ENCODE measurements around the gene PLEKHG4B. TPM values are rescaled to one million over a fixed set of nuclear protein-coding genes. Genes with fewer than 3 reads are reported as not detected.
A peak's percentile ranks its signal among the peaks of the same experiment; 100 is the strongest.
"Not testable (repeated sequence)": the region's sequence is repeated elsewhere in the genome, so short reads cannot be mapped to it uniquely, and the experiment has no call there.

Gene PLEKHG4B
- total and polyA plus RNA-seq, 4 experiments from 2014 or later: not detected

DNA sequence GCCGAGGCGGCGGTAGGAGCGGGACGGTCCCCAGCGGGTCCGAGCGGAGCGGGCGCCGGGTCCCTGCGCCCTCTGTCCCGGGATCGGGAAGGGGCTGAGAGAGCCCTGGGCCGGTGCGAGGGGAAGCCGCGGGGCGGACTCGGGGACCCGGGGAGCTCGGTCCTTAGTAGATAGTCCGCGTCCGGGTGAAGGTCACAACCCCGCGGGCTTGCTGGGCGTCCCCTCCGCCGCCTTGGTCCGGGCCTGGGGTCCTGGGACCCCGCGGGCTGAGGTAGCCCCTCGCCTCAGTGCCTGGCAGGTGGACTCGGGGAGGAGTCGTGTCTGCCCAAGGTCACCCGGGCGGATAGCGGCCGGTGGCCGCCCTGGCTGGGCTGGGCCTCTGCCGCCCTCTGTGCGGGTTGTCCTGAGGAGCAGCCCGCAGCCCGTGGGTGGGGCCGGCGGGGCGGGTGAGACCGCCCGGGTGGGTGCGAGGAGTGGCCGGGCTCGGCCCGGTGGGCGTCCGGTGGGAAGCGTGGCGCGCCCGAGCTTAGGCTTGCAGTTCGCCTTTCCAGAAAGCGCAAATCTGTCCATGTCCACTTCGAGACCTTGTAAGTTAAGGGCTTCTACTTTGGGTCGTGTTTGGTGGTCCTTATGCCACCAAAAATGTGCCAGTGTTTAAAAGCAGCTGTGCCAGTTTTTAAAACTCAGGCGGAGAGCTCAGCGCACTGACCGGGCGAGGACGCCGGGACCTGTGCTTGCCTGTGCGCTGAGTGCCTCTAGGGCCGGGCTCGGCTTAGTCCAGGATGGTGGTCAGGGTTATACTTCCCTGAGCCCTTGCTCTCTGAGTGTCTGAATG is 126.7 kb downstream of the PLEKHG4B start:
- Histone ChIP-seq H3K9me3 (ENCODE audit: control insufficient read depth in 1 of 2, low read length in 2 of 2) (no peaks in the 10 kb centered on the region), H3K27me3 (ENCODE audit: insufficient read depth, low read length) (no peaks in the 10 kb centered on the region), H3K4me1 (ENCODE audit: insufficient read depth, low read length) (peaks cover 57% of the 10 kb centered on the region), H3K4me3 (ENCODE audit: low read length in 2 of 2) (peak overlapping the region; percentile 73 to 77), H3K36me3 (ENCODE audit: insufficient read depth, low read length) (peaks cover 7% of the 10 kb centered on the region), H3K27ac (ENCODE audit: low read depth, low read length) (peak overlapping the region; percentile 88)
- Mint-ChIP-seq H3K36me3 (peaks cover 15 to 36% of the 10 kb centered on the region in 2 donors), H3K4me1 (peaks cover 38 to 79% (median 54%) of the 10 kb centered on the region in 4 donors), H3K27me3 (no peaks in the 10 kb centered on the region), H3K27ac (peak overlapping the region; percentile 90 to 98 (median 97)), H3K9me3 (no peaks in the 10 kb centered on the region), H3K4me3 (peak overlapping the region; percentile 93 to 98 (median 95))
- peak in 3 of 5 donors; percentile 9 to 25 (median 14) for DNase-seq
- CTCF ChIA-PET (ENCODE audit: partially characterized antibody): interaction anchor here (1.0 to 1.5 kb wide), 5 partner anchors 14 to 227 kb away, joined by 3 to 7 read pairs (median 3); no protein-coding TSS in a partner anchor
- POLR2A ChIA-PET (ENCODE audit: partially characterized antibody): interaction anchor here (0.7 to 3.5 kb wide), 15 partner anchors 13 to 255 kb away, joined by 3 to 42 read pairs (median 3); partner anchors contain the start of genes EXOC3, LRRC14B and PDCD6
- intact Hi-C loops (cut with micrococcal nuclease): loop anchor here (1.0 to 10.0 kb wide), 3 partner anchors 34 to 226 kb away; partner anchors contain the start of genes EXOC3 and PDCD6

GRCh38 chr5:219460-219863 is 127.5 kb downstream of the PLEKHG4B start:
- ChIA-PET POLR2A (ENCODE audit: partially characterized antibody) (interaction anchor here (0.8 to 3.5 kb wide), 7 partner anchors 9 to 254 kb away, joined by 3 to 42 read pairs (median 4); partner anchors contain the start of genes EXOC3 and PDCD6), CTCF (ENCODE audit: partially characterized antibody) (interaction anchor here (1.1 to 1.3 kb wide), 2 partner anchors 13 to 31 kb away, joined by 3 to 6 read pairs; no protein-coding TSS in a partner anchor)
- Histone ChIP-seq H3K36me3 (ENCODE audit: insufficient read depth, low read length) (peaks cover 4% of the 10 kb centered on the region), H3K4me3 (ENCODE audit: low read length in 2 of 2) (peak overlapping the region; percentile 73 to 77), H3K9me3 (ENCODE audit: control insufficient read depth in 1 of 2, low read length in 2 of 2) (no peaks in the 10 kb centered on the region), H3K27me3 (ENCODE audit: insufficient read depth, low read length) (no peaks in the 10 kb centered on the region), H3K4me1 (ENCODE audit: insufficient read depth, low read length) (peaks cover 52% of the 10 kb centered on the region), H3K27ac (ENCODE audit: low read depth, low read length) (peak overlapping the region; percentile 88)
- Mint-ChIP-seq H3K9me3 (no peaks in the 10 kb centered on the region), H3K27ac (peak overlapping the region; percentile 90 to 98 (median 97)), H3K4me1 (peaks cover 34 to 72% (median 48%) of the 10 kb centered on the region in 4 donors), H3K4me3 (peak overlapping the region; percentile 92 to 98 (median 95)), H3K27me3 (no peaks in the 10 kb centered on the region), H3K36me3 (peaks cover 7 to 40% of the 10 kb centered on the region in 2 donors)
- DNase-seq: peak; percentile 27 to 56 (median 33)
- intact Hi-C loops (cut with micrococcal nuclease): loop anchor here (5.0 to 10.0 kb wide), 2 partner anchors 33 to 225 kb away; partner anchors contain the start of gene EXOC3

DNA sequence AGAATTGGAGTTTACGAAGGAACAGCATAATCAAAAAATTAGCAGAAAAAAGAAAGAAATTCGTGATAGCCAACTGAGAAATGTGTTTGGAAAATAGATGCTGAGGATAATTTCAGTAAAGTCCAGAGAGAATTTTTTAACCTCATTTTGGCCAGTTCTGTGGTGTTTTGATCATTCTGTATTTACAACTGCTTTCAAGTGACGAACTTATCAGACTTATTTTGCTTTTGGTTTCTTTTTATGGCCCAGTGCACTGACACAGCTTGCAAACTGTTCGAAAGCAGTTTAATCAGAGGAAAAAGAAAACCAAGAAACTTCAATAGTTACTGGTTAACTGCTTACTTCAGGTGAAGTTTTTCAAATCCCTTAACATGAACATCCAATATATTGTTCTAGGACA is 128.0 kb downstream of the PLEKHG4B start:
- Histone ChIP-seq H3K4me3 (ENCODE audit: low read length in 2 of 2) (peak overlapping the region; percentile 73 to 77), H3K4me1 (ENCODE audit: insufficient read depth, low read length) (peaks cover 50% of the 10 kb centered on the region), H3K9me3 (ENCODE audit: control insufficient read depth in 1 of 2, low read length in 2 of 2) (no peaks in the 10 kb centered on the region), H3K27me3 (ENCODE audit: insufficient read depth, low read length) (no peaks in the 10 kb centered on the region), H3K36me3 (ENCODE audit: insufficient read depth, low read length) (peaks cover 9% of the 10 kb centered on the region), H3K27ac (ENCODE audit: low read depth, low read length) (peak overlapping the region; percentile 88)
- H3K27ac Mint-ChIP-seq: peak overlapping the region; percentile 90 to 98 (median 97)
- H3K27me3 Mint-ChIP-seq: no peaks in the 10 kb centered on the region
- peaks cover 12 to 45% of the 10 kb centered on the region in 2 donors for H3K36me3 Mint-ChIP-seq
- ChIA-PET POLR2A (ENCODE audit: partially characterized antibody) (interaction anchor here (0.8 to 3.5 kb wide), 4 partner anchors 10 to 223 kb away, joined by 3 to 42 read pairs (median 11); partner anchors contain the start of genes EXOC3 and PDCD6), CTCF (ENCODE audit: partially characterized antibody) (interaction anchor here (1.3 kb wide), 1 partner anchor 31 kb away, joined by 6 read pairs; no protein-coding TSS in a partner anchor)
- H3K9me3 Mint-ChIP-seq: no peaks in the 10 kb centered on the region
- intact Hi-C loops (cut with micrococcal nuclease): loop anchor here (1.0 to 10.0 kb wide), 3 partner anchors 32 to 225 kb away; partner anchors contain the start of gene EXOC3
- H3K4me1 Mint-ChIP-seq: peaks cover 32 to 68% (median 45%) of the 10 kb centered on the region in 4 donors
- DNase-seq: peak in 4 of 5 donors; percentile 39 to 47 (median 40)
- peak overlapping the region; percentile 92 to 98 (median 95) for H3K4me3 Mint-ChIP-seq

DNA sequence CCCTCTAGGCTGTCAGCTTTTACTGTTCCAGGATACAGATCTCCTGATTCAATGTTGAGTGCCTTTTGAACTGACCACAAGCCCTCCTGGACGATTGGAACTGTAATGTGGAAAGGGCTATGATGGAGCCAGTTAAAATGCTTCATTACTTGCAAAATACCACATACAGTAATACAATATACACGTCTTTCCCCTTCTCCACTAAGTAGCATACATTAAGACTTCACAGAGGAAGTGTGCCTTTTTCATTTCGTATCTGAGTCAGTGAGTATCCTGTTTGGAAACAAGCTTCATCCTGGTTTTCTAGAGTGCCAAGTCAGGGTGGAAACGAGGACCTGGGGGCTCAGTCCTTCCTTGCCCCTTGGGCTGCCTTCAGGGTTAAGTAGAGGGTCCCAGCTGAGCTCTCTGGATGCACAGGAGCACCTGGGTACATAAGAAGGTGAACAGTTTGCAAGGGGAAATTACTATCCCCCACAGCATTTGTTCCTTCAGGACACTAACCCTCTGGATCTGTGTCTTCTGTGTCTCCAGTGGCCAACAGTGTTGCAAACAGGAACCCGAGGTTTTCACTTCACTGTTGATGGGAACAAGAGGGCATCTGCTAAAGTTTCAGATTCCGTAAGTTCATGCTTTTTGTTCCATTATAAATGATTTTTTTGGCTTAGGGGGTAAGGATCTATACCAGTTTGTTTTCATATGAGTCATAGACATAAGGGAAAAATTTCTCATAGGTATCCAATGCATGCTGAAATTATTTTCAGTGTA is 131.2 kb downstream of the PLEKHG4B start:
- H3K4me1 Mint-ChIP-seq: peaks cover 24 to 54% (median 32%) of the 10 kb centered on the region in 4 donors
- CTCF ChIA-PET (ENCODE audit: partially characterized antibody); DNase-seq; intact Hi-C loops (cut with micrococcal nuclease); H3K27ac ChIP-seq (ENCODE audit: low read depth, low read length); H3K27me3 Mint-ChIP-seq; H3K4me3 ChIP-seq (ENCODE audit: low read length in 2 of 2); POLR2A ChIA-PET (ENCODE audit: partially characterized antibody); H3K27me3 ChIP-seq (ENCODE audit: insufficient read depth, low read length); H3K9me3 ChIP-seq (ENCODE audit: control insufficient read depth in 1 of 2, low read length in 2 of 2); H3K9me3 Mint-ChIP-seq: not testable (repeated sequence)
- Histone ChIP-seq H3K36me3 (ENCODE audit: insufficient read depth, low read length) (peaks cover 29% of the 10 kb centered on the region), H3K4me1 (ENCODE audit: insufficient read depth, low read length) (peaks cover 34% of the 10 kb centered on the region)
- H3K27ac Mint-ChIP-seq: peak overlapping the region; percentile 30 to 89 (median 85)
- H3K36me3 Mint-ChIP-seq: peaks cover 30 to 53% of the 10 kb centered on the region in 2 donors
- H3K4me3 Mint-ChIP-seq: peak overlapping the region in 5 of 8 donors; percentile 46 to 63 (median 48)

DNA sequence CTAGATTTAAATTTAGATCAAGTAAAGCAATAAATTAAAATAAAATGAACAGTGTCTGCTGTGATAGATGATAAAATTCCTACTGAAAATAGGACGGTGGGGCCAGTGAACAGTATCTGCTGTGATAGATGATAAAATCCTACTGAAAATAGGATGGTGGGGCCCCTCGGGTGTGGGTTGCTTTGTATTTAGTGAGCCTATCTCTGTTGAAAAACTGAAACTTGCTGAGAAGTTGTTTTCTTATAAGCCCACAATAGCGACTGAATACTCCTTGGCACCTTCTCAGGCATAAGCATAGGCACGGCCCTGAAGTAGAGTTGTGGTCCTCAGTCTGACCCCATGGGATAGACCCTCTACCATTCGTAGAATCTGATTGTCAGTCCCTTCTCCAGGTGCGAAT is 131.8 kb downstream of the PLEKHG4B start:
- Histone ChIP-seq H3K4me3 (ENCODE audit: low read length in 2 of 2) (no peak overlapping the region), H3K27ac (ENCODE audit: low read depth, low read length) (no peak overlapping the region), H3K36me3 (ENCODE audit: insufficient read depth, low read length) (peaks cover 35% of the 10 kb centered on the region), H3K27me3 (ENCODE audit: insufficient read depth, low read length) (no peaks in the 10 kb centered on the region), H3K4me1 (ENCODE audit: insufficient read depth, low read length) (peaks cover 34% of the 10 kb centered on the region), H3K9me3 (ENCODE audit: control insufficient read depth in 1 of 2, low read length in 2 of 2) (no peaks in the 10 kb centered on the region)
- H3K9me3 Mint-ChIP-seq: peaks cover 0 to 2% (median 0%) of the 10 kb centered on the region in 8 donors
- peak overlapping the region in 3 of 7 donors; percentile 30 to 50 (median 42) for H3K27ac Mint-ChIP-seq
- peaks cover 24 to 54% (median 32%) of the 10 kb centered on the region in 4 donors for H3K4me1 Mint-ChIP-seq
- ChIA-PET CTCF (ENCODE audit: partially characterized antibody) (no interaction called here), POLR2A (ENCODE audit: partially characterized antibody) (interaction anchor here (1.0 kb wide), 1 partner anchor 9 kb away, joined by 3 read pairs; no protein-coding TSS in a partner anchor)
- H3K27me3 Mint-ChIP-seq: no peaks in the 10 kb centered on the region
- H3K4me3 Mint-ChIP-seq: no peak overlapping the region
- peaks cover 35 to 58% of the 10 kb centered on the region in 2 donors for H3K36me3 Mint-ChIP-seq
- intact Hi-C loops (cut with micrococcal nuclease): no loop called here
- DNase-seq: no peak

GRCh38 chr5:225334-225733 is 133.4 kb downstream of the PLEKHG4B start:
- Mint-ChIP-seq H3K36me3 (peaks cover 42 to 56% of the 10 kb centered on the region in 2 donors), H3K27me3 (no peaks in the 10 kb centered on the region), H3K4me1 (peaks cover 20 to 39% (median 30%) of the 10 kb centered on the region in 4 donors), H3K9me3 (peaks cover 0 to 2% (median 0%) of the 10 kb centered on the region in 8 donors), H3K27ac (peak overlapping the region in 6 of 7 donors; percentile 7 to 79 (median 60)), H3K4me3 (no peak overlapping the region)
- intact Hi-C loops (cut with micrococcal nuclease): no loop called here
- H3K9me3 ChIP-seq (ENCODE audit: control insufficient read depth in 1 of 2, low read length in 2 of 2): no peaks in the 10 kb centered on the region
- CTCF ChIA-PET (ENCODE audit: partially characterized antibody): no interaction called here
- H3K27ac ChIP-seq (ENCODE audit: low read depth, low read length): no peak overlapping the region
- H3K4me1 ChIP-seq (ENCODE audit: insufficient read depth, low read length): peaks cover 31% of the 10 kb centered on the region
- no peak overlapping the region for H3K4me3 ChIP-seq (ENCODE audit: low read length in 2 of 2)
- H3K36me3 ChIP-seq (ENCODE audit: insufficient read depth, low read length): peaks cover 49% of the 10 kb centered on the region
- H3K27me3 ChIP-seq (ENCODE audit: insufficient read depth, low read length): no peaks in the 10 kb centered on the region
- POLR2A ChIA-PET (ENCODE audit: partially characterized antibody): no interaction called here
- no peak for DNase-seq

All from CD4-positive, alpha-beta memory T cell (primary cell).